Stimulated activated CD4-positive, alpha-beta T cell treated with anti-CD3 and anti-CD28 coated beads, Interleukin-4, amount 100 ng/mL, for 48 hours (primary cell): ENCODE measurements around the gene TNFAIP6.
"Not testable (repeated sequence)": the region's sequence is repeated elsewhere in the genome, so short reads cannot be mapped to it uniquely, and the experiment has no call there.

Source experiments
- DNase-seq, 2 donors: peaks; one replicate each; pipeline ENCODE4 v3.0.0-alpha.2; 2020; ENCODE audit warnings: low read depth in 2 of 2

Gene TNFAIP6

DNA sequence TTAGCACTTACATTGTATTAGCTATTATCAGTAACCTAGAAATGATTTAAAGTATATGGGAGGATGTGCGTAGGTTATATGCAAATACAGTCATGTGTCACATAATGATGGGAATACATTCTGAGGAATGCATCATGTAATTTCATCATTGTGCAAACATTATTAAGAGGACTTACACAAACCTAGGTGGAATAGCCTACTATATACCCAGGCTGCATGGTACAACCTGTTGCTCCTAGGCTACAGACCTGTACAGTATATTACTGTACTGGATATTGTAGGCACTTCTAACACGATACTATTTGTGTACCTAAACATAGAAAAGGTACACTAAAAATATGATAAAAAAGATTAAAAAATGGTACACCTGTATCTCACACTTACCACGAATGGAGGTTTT lies 60.3 kb downstream of the TNFAIP6 start:
- DNase-seq: no peak

DNA sequence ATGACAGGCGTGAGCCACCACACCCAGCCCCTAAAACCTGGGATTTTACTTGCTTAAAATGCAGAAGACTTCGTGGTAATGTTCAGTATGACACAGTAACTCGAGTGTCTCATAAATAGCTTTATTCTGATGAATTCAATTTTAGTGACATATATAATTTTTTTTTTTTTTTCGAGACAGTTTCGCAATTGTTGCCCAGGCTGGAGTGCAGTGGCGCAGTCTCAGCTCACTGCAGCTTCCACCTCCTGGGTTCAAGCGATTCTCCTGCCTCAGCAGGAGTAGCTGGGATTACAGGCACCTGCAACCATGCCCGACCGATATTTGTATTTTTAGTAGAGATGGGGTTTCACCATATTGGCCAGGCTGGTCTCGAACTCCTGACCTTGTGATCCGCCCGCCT lies 64.3 kb downstream of the TNFAIP6 start:
- not testable (repeated sequence) for DNase-seq

DNA sequence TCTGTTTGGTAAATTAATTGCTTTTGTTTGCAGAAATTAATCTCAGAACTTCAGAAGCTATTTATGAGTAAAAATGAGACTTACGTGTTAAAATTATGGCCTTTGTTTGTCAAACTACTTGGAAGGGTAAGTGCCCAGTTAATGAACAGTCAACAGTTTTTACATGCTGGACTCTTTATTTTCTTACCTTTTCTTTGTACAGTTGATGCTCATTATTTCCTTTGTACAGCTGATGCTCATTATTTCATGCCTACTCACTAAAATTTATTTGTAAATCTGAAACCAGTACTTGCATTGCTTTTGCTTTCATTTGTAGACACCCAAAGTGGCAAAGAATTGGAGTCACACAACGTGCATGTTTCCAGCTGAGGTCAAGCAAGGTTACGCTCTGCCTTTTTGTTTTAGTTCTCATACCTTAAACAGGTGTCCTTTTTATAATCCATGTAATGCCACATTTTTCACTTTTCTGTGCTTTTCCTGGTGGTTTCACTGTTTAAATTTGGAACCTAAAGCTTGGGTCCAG lies 65.6 kb downstream of the TNFAIP6 start:
- no peak for DNase-seq

DNA sequence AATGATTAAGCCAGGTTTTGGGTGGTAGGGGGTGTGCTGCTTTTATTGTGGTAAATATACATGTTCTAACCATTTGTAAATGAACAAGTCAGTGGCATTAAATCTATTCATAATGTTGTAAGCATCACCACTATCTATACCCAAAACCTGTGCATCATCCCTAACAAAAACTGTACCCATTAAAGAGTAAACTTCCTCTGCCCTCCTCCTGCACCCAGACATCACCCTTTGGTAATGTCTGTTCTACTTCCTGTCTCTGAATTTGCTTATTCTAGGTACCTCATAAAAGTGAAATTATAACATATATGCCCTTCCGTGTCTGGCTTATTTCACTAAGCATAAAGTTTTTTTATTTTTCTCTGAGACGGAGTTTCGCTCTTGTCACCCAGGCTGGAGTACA lies 66.4 kb downstream of the TNFAIP6 start:
- no peak for DNase-seq
